ENCODE data around the gene ACTL9.
"Not testable (repeated sequence)": the region's sequence is repeated elsewhere in the genome, so short reads cannot be mapped to it uniquely, and the experiment has no call there.

The ACTL9 gene, protein sequence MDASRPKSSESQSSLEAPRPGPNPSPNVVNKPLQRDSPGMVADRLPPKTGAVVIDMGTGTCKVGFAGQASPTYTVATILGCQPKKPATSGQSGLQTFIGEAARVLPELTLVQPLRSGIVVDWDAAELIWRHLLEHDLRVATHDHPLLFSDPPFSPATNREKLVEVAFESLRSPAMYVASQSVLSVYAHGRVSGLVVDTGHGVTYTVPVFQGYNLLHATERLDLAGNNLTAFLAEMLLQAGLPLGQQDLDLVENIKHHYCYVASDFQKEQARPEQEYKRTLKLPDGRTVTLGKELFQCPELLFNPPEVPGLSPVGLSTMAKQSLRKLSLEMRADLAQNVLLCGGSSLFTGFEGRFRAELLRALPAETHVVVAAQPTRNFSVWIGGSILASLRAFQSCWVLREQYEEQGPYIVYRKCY

DNA sequence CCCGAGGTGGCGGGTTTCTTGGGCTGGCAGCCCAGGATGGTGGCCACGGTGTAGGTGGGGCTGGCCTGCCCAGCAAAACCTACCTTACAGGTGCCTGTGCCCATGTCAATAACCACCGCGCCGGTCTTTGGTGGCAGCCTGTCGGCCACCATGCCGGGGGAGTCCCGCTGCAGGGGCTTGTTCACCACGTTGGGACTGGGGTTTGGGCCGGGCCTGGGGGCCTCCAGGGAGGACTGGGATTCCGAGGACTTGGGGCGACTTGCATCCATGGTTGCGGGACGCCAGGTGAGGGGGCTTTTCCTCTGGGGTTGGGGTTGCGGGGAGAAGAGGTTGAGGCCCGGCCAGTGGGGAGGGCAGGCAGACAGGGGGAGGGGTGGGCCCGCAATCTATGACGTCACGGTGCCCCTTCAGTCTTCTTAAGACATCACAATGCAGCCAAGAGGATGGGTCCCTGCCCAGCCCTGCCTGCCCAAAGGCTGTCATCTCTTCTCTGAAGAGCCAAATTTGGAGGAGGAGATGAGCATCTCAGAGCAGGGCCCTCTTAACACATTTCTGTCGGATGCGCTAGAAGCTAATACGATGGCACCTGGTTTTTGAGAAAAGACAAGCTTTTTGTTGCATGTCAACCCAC, at the start of gene ACTL9:
Gene ACTL9 (minus strand): TSS at position 363 of the 631 bp plus-strand sequence. CDS start 94 bp downstream, at position 269.
- DNase-seq = no peak

DNA sequence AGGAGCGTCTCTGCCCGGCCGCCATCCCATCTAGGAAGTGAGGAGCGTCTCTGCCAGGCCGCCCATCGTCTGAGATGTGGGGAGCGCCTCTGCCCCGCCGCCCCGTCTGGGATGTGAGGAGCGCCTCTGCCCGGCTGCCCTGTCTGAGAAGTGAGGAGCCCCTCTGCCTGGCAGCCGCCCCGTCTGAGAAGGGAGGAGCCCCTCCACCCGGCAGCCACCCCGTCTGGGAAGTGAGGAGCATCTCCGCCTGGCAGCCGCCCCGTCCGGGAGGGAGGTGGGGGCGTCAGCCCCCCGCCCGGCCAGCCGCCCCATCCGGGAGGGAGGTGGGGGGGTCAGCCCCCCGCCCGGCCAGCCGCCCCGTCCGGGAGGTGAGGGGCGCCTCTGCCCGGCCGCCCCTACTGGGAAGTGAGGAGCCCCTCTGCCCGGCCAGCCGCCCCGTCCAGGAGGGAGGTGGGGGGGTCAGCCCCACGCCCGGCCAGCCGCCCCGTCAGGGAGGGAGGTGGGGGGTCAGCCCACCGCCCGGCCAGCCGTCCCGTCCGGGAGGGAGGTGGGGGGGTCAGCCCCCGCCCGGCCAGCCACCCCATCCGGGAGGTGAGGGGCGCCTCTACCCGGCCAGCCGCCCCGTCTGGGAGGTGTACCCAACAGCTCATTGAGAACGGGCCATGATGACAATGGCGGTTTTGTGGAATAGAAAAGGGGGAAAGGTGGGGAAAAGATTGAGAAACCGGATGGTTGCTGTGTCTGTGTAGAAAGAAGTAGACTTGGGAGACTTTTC, 40.9 kb upstream of the ACTL9 start:
- DNase-seq = not testable (repeated sequence)

DNA sequence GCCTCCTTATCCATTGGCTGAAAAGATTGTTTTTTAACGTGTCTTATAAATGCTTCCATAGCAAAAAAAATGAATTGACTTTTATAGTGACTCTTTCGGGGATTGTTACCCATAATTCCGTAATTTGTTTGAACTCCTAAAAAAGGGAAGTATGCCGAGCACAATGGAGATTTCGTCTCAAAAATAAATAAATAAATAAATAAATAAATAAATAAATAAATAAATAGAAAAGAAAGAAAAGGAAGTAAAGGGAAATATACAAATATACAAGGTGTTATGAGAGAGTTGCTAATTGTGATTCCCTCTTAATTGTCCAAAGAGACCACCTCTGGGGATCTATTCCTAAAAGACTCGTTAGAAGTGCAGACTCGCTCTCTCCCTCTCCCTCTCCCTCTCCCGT, 39.8 kb upstream of the ACTL9 start:
- no peak for DNase-seq

- no peak for DNase-seq
Observed at GRCh38 chr19:8731428-8732169, 33.0 kb upstream of the ACTL9 start.

DNA sequence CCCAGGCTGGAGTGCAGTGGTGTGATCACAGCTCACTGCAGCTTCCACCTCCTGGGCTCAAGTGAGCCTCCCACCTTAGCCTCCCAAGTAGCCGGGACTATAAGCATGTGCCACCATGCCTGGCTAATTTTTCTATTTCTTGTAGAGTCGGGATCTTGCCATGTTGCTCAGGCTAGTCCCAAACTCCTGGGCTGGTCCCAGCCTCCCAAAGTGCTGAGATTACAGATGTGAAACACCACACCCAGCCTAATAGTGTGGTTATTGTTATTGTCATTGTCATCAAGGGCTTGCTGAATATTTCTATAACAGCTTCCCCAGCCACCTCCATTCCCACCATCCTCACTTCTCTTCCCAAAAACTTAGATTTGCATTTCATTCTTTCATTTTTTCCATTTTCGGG, 25.7 kb upstream of the ACTL9 start:
- no peak for DNase-seq

DNA sequence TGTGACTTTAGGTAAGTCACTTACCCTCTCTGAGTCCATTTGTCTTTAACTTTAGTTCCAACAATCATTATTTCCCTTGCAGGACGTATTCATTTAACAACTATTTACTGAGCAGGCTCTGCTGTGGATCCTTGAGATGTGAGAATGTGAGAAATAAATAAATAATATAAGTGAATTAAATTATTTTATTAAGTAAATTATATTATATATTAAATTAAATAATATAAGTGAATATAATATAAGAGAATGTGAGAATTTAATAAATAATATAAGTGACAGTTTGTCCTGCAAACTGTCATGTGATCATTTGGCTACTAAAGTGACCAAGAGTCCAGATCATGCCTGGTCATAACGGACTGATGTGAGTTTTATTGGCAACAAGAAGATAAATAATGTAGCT, 23.4 kb upstream of the ACTL9 start:
- DNase-seq = no peak

DNA sequence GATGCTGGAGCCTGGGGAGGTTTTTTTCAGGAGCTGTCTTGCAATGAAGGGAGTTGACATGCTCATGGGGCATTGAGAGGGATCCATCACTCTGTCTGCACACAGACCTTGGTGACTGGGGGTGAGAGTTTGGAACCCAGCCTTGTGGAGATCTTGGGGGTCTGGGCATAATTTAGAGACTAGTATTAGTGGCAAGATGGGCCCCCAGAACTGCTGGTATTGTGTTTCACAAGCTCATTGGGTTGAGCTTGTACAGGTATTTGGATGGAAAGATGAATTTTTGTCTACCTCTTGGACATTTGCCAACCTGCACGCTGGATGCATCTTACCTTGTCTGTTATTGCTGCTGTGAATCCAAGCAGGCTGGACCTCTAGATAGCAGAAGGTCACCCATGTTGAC, 22.7 kb upstream of the ACTL9 start, which contains the start of gene OR2Z1:
Gene OR2Z1 (plus strand): TSS at position 301 of the 400 bp plus-strand sequence. CDS start 9,395 bp downstream, outside the sequence.
- no peak for DNase-seq

- not testable (repeated sequence) for DNase-seq
Observed at GRCh38 chr19:8710337-8710736, 11.7 kb upstream of the ACTL9 start.

- DNase-seq = no peak
Observed at GRCh38 chr19:8705742-8706141, 7.1 kb upstream of the ACTL9 start.

- not testable (repeated sequence) for DNase-seq
Observed at GRCh38 chr19:8705304-8705703, 6.7 kb upstream of the ACTL9 start.

- DNase-seq = no peak
Observed at GRCh38 chr19:8703223-8703622, 4.6 kb upstream of the ACTL9 start.

DNA sequence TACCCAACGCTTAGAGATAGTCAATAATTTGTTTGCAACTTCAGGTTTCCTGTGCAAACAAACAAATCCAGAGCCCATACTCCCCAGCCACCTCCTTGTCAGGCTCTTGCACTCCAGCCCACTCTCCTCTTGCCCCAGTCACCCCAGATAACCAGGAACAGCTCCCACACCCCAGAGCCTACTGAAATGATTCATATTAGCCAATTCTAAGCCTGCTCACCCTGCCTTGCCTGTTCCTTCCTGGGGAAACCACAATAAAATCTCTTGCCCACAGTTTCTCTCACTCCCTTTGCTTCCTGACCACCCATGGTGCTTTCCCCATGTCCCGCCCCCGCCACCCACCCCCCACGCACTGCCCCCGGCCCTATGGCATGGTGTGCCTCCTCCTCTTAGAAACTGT, 3.8 kb upstream of the ACTL9 start:
- no peak for DNase-seq

- no peak for DNase-seq
Observed at GRCh38 chr19:8700956-8701355, 2.4 kb upstream of the ACTL9 start.

DNA sequence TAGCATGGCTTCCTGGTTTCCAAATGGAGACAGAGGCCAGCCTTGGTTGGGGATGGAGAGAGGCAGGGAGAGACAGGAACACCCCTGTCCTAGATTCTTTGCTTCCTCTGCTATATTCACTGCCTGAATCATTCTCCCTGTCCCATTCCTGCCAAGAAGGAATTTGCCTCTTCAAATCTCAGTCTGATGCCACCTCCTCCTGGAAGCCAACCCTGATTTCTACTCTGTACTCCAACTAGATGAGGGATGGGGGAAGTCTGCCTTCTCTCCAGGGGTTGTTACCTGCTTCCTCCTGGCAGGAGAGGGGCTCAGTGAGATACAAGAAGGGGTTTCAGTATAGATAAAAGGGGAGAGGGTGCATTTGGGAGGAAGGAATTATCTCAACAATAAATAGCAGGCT, 1.3 kb upstream of the ACTL9 start:
- DNase-seq = no peak

DNA sequence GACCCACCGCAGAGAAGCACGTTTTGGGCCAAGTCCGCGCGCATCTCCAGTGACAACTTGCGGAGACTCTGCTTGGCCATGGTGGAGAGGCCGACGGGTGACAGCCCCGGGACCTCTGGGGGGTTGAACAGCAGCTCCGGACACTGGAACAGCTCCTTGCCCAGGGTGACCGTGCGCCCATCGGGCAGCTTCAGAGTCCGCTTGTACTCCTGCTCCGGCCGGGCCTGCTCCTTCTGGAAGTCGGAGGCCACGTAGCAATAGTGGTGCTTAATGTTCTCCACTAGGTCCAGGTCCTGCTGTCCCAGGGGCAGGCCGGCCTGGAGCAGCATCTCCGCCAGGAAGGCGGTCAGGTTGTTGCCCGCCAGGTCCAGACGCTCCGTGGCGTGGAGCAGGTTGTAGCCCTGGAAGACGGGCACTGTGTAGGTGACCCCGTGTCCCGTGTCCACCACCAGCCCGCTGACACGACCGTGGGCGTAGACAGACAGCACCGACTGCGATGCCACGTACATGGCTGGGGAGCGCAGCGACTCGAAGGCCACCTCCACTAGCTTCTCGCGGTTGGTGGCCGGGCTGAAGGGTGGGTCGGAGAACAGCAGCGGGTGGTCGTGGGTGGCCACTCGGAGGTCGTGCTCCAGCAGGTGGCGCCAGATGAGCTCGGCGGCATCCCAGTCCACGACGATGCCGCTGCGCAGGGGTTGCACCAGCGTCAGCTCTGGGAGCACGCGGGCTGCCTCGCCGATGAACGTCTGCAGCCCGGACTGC, 743 bp downstream of the ACTL9 start:
- DNase-seq = no peak

DNA sequence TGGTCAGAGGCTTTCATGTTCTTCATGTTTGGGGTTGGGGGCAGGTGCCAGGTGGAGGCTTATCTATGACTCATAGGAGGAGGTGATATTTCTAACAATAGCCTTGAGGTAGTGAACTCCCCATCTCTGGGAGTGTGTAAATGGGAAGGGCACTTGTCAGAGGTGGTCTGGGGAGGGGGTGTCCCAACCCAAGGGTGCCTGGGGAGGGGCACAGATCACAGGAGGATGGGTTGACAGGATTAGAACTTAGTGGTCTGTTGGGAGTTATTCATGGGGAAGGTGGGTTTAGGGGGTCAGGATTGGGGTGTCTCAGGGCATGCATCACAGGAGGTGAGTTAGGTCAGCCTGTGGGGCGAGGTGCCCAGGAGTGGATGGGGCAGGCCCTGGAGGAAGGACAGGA, 1.6 kb downstream of the ACTL9 start:
- DNase-seq = no peak

DNA sequence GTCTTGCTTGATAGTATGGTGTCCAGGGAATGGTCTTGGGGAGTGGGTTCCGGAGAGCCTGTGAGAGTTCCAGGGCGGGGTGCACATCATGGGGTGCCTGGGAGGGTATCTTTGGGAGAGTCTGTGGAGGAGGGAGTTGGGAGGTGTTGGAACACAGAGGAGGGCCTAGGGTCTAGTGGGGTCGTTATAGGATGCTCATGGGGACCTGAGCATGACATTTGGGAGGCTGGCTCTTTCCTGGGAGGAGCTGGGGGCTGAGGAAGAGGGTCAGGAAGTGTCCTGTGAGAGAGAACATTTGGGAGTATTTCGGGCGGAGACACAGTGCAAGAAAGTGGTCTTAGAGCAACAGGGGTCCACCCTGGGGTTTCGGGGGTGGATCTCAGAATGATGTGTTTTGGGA, 2.7 kb downstream of the ACTL9 start:
- no peak for DNase-seq

GRCh38 chr19:8695501-8695900, 3.1 kb downstream of the ACTL9 start:
- no peak for DNase-seq

DNA sequence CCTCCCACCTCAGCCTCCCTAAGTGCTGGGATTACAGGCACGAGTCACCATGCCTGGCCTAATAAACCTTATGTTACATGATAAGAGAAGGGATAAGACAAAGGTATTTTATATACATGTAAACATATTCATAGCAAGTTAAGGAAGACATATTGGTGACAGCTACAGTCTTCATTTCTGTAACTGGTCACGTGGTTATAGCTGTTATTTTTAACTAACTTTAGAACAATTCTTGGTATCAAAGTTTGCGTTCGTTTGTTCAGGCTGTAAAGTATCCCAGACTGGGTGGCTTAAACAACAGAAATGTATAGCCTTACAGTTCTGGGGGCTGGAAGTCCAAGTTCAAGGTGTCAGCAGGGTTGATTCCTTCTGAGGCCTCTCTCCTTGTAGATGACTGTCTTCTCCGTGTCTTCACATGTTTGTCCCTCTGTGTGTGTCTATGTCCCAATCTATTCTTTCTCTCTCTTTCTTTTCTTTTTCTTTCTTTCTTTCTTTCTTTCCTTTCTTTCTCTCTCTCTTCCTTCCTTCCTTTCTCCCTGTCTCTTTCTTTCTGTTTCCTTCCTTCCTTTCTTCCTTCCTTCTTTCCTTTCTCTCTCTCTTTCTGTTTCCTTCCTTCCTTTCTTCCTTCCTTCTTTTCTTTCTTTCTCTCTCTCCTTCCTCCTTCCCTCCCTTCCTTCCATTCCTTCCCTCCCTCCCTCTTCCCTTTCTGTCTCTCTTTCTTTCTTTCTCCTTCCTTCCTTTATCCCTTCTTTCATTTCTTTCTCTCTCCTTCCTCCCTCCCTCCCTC, 7.6 kb downstream of the ACTL9 start:
- DNase-seq = no peak

GRCh38 chr19:8688930-8689329, 9.7 kb downstream of the ACTL9 start:
- no peak for DNase-seq

- no peak for DNase-seq
Observed at GRCh38 chr19:8686549-8686948, 12.0 kb downstream of the ACTL9 start.
